K562 (cell line): ENCODE data around the gene SHE. TPM values are rescaled to one million over a fixed set of nuclear protein-coding genes. Genes with fewer than 3 reads are reported as not detected.
A peak's percentile ranks its signal among the peaks of the same experiment; 100 is the strongest.

Experiments
- ATAC-seq: fragments of 200-7000 bp; cut with Tn5 transposase; 3 replicates; pipeline ENCODE4 v1.9.1; 2020; ENCODE audit warnings: moderate library complexity
- BruUV-seq: library from RNA; stranded (reverse); fragments of 400-500 nt; replicated peaks from 2 replicates; lab custom pipeline; 2021; lab: Mats Ljungman, UMichigan
- CTCF ChIA-PET: fragments of 300-600 bp; formaldehyde crosslinking; extraction: SDS; loops from one replicate; lab custom pipeline; 2021; ENCODE audit warnings: low intra/inter-chr PET ratio; lab: Yijun Ruan, JAX
- POLR2A ChIA-PET: fragments of 300-600, 350-650 bp; sonication (Branson Sonifier 250); formaldehyde crosslinking; extraction: SDS; loops from one replicate; lab custom pipeline; 2021; ENCODE audit warnings: antibody characterized with exemption, inconsistent platforms; lab: Yijun Ruan, JAX
- DNase-seq, 4 experiments: peaks; one replicate each; pipeline versions ENCODE4 v3.0.0 to v3.0.0-alpha.2; 2011 to 2018; ENCODE audit warnings: low spot score in 3 of 4, mixed read lengths in 3 of 4; ENCODE audit errors: extremely low read depth in 1 of 4
- FAIRE-seq: peaks from 2 replicates; lab custom pipeline; 2011; peaks lifted over from hg19 to GRCh38; lab: Jason Lieb, UNC
- H2AFZ ChIP-seq: 2 replicates; pipeline ENCODE4 v1.6.0; 2011; ENCODE audit warnings: low read depth, low read length, control low read depth, inconsistent platforms
- H3K27ac ChIP-seq: fragments of 200-600 bp; 3 replicates; pipeline ENCODE4 v1.8.0; 2011; ENCODE audit warnings: low read depth, mild to moderate bottlenecking, control low read depth, inconsistent platforms, low read length, moderate library complexity, mixed read lengths; ENCODE audit errors: extremely low read depth
- H3K27me3 ChIP-seq, 2 experiments: fragments of 300-600 bp in 1 of 2; 2 replicates in 1 of 2; 3 replicates in 1 of 2; pipeline versions ENCODE4 v1.6.0 to v1.8.0; 2011; ENCODE audit warnings: inconsistent platforms in 2 of 2, low read length in 2 of 2, mild to moderate bottlenecking in 1 of 2, mixed read lengths in 1 of 2, moderate library complexity in 1 of 2; ENCODE audit not compliant: control insufficient read depth in 2 of 2, insufficient read depth in 2 of 2
- H3K36me3 ChIP-seq: fragments of 300-600 bp; 3 replicates; pipeline ENCODE4 v1.8.0; 2011; ENCODE audit warnings: mild to moderate bottlenecking, low read length, inconsistent platforms; ENCODE audit not compliant: control insufficient read depth, insufficient read depth
- H3K4me1 ChIP-seq, 2 experiments: fragments of 200-600 bp in 1 of 2; replicated peaks in 1 of 2; 2 replicates in 1 of 2; 3 replicates in 1 of 2; pipeline versions ENCODE4 v1.5.1 to v1.8.0; 2011; ENCODE audit warnings: inconsistent platforms in 2 of 2, low read length in 2 of 2, mild to moderate bottlenecking in 1 of 2, mixed read lengths in 1 of 2, moderate library complexity in 1 of 2; ENCODE audit not compliant: control insufficient read depth in 2 of 2, insufficient read depth in 2 of 2
- H3K4me2 ChIP-seq: 2 replicates; pipeline ENCODE4 v1.6.1; 2011; ENCODE audit warnings: low read length, control low read depth, inconsistent platforms, mixed read lengths; ENCODE audit not compliant: insufficient read depth
- H3K4me3 ChIP-seq: fragments of 200-600 bp; sonication (generic), shearing (Covaris generic); 2 replicates; pipeline ENCODE4 v1.5.1; 2016; ENCODE audit warnings: control low read depth, inconsistent platforms
- H3K79me2 ChIP-seq: fragments of 200-600 bp; 3 replicates; pipeline ENCODE4 v1.8.0; 2011; ENCODE audit warnings: low read length, inconsistent platforms; ENCODE audit not compliant: control insufficient read depth, insufficient read depth
- H3K9ac ChIP-seq, 2 experiments: 2 replicates each; pipeline versions ENCODE4 v1.6.0 to v1.6.1; 2011; ENCODE audit warnings: low read depth in 2 of 2, low read length in 2 of 2, control low read depth in 1 of 2, inconsistent platforms in 1 of 2, mild to moderate bottlenecking in 1 of 2, mixed read lengths in 1 of 2; ENCODE audit not compliant: insufficient read depth in 1 of 2
- H3K9me1 ChIP-seq: one replicate; pipeline ENCODE4 v1.6.0; 2011; ENCODE audit warnings: inconsistent platforms, mild to moderate bottlenecking, low read length, moderate library complexity; ENCODE audit not compliant: control insufficient read depth, insufficient read depth
- H3K9me3 ChIP-seq: replicated peaks from 2 replicates; pipeline ENCODE4 v1.5.1; 2011; ENCODE audit warnings: low read depth, low read length, inconsistent platforms; ENCODE audit not compliant: control insufficient read depth, insufficient read depth
- H4K20me1 ChIP-seq: replicated peaks from 2 replicates; pipeline ENCODE4 v1.6.1; 2011; ENCODE audit warnings: low read length, inconsistent platforms, mixed read lengths; ENCODE audit not compliant: control insufficient read depth, insufficient read depth
- ATF1 ChIP-seq, 2 experiments: fragments of 450-650 bp in 1 of 2; IDR thresholded peaks; 2 replicates each; pipeline ENCODE4 v1.6.1; 2016; ENCODE audit warnings: missing compliant biosample characterization in 1 of 2, missing genetic modification characterization in 1 of 2
- BRD9 ChIP-seq: fragments of 450-650 bp; IDR thresholded peaks from 2 replicates; pipeline ENCODE4 v1.6.1; 2018; ENCODE audit warnings: low read depth; ENCODE audit not compliant: partially characterized antibody
- CEBPG ChIP-seq, 3 experiments: fragments of 200-800 bp in 1 of 3; sonication (Bioruptor generic) in 1 of 3; sonication (generic) in 1 of 3; formaldehyde crosslinking in 1 of 3; IDR thresholded peaks in 2 of 3; conservative IDR thresholded peaks in 1 of 3; 2 replicates each; pipeline versions ENCODE4 v1.6.1 to v1.8.0; 2016 to 2022; ENCODE audit warnings: missing compliant biosample characterization in 2 of 3, missing genetic modification characterization in 2 of 3, mild to moderate bottlenecking in 1 of 3, missing genetic modification reagents in 1 of 3
- CREM ChIP-seq: IDR thresholded peaks from 2 replicates; pipeline ENCODE4 v1.6.1; 2014; ENCODE audit warnings: antibody characterized with exemption, low read depth
- EGR1 ChIP-seq: fragments of 450-650 bp; conservative IDR thresholded peaks from 2 replicates; pipeline ENCODE4 v1.6.1; 2017; ENCODE audit warnings: mild to moderate bottlenecking
- FOSL1 ChIP-seq: fragments of 200-800 bp; sonication (Bioruptor generic); conservative IDR thresholded peaks from 2 replicates; pipeline ENCODE4 v1.6.1; 2016; ENCODE audit warnings: missing genetic modification characterization, missing compliant biosample characterization
- NCOA2 ChIP-seq, 2 experiments: fragments of 450-650 bp; IDR thresholded peaks; 2 replicates each; pipeline ENCODE4 v1.6.1; 2018; ENCODE audit warnings: mild to moderate bottlenecking in 2 of 2, moderate library complexity in 1 of 2; ENCODE audit not compliant: partially characterized antibody in 2 of 2
- NFE2 ChIP-seq: IDR thresholded peaks from 2 replicates; pipeline ENCODE4 v1.6.1; 2014; ENCODE audit warnings: antibody characterized with exemption, low read depth
- POLR2G ChIP-seq: fragments of 200-400 bp; formaldehyde crosslinking; IDR thresholded peaks from 2 replicates; pipeline ENCODE4 v1.6.1; 2017; ENCODE audit warnings: low read depth, mild to moderate bottlenecking, antibody characterized with exemption, low read length, moderate library complexity
- POLR3A ChIP-seq: IDR thresholded peaks from 2 replicates; pipeline ENCODE4 v1.6.1; 2011; ENCODE audit warnings: borderline replicate concordance, mild to moderate bottlenecking, moderate library complexity; ENCODE audit not compliant: insufficient read length, insufficient read depth; ENCODE audit errors: extremely low read depth
- RBM34 ChIP-seq: fragments of 200-400 bp; formaldehyde crosslinking; IDR thresholded peaks from 2 replicates; pipeline ENCODE4 v1.6.1; 2018; ENCODE audit warnings: low read length, borderline replicate concordance; ENCODE audit not compliant: insufficient read depth
- TEAD1 ChIP-seq, 2 experiments: fragments of 450-650 bp in 1 of 2; sonication (generic) in 1 of 2; formaldehyde crosslinking; IDR thresholded peaks; 2 replicates each; pipeline versions ENCODE4 v1.4.0 to v1.8.0; 2020 to 2022; ENCODE audit warnings: mild to moderate bottlenecking in 2 of 2, missing genetic modification reagents in 1 of 2
- ZC3H11A ChIP-seq: IDR thresholded peaks from 2 replicates; pipeline ENCODE4 v1.6.1; 2012; ENCODE audit warnings: low read depth, low read length, improper control_type of control experiment
- ZNF12 ChIP-seq: sonication (generic); formaldehyde crosslinking; IDR thresholded peaks from 2 replicates; pipeline ENCODE4 v1.4.0; 2020; ENCODE audit warnings: mild to moderate bottlenecking, missing genetic modification reagents
- ZNF584 ChIP-seq: fragments of 200-800 bp; sonication (Bioruptor generic); IDR thresholded peaks from 2 replicates; pipeline ENCODE4 v1.6.1; 2016; ENCODE audit warnings: low read depth, mild to moderate bottlenecking, missing genetic modification characterization, missing compliant biosample characterization
- ZNF77 ChIP-seq: fragments of 250-450 bp; sonication (Bioruptor Pico); IDR thresholded peaks from 2 replicates; pipeline ENCODE4 v1.5.0; 2020
- WGBS: fragments of 100-300 bp; shearing (Covaris generic); methylation state at CpG from one replicate; pipeline ENCODE4 v1.1.6; 2016; ENCODE audit warnings: low coverage, mixed read lengths; ENCODE audit not compliant: insufficient coverage; ENCODE audit errors: missing lambda C conversion rate; 5-methylcytosine and 5-hydroxymethylcytosine counted together
- in situ Hi-C: fragments of 300-500 bp; cut with MboI; formaldehyde crosslinking; loops from 4 replicates; pipeline ENCODE4 v1.15.0; 2018; ENCODE audit warnings: inconsistent platforms, mixed read lengths
- intact Hi-C: fragments of 100-400 bp; cut with micrococcal nuclease; formaldehyde crosslinking; loops from 2 replicates; pipeline ENCODE4 v1.14.2; 2022
- polyA plus RNA-seq, 8 experiments: library from polyadenylated mRNA; depleted of rRNA in 4 of 8; stranded (reverse) in 5 of 8; unstranded in 3 of 8; fragments of >200 nt; fragmentation: Nextera tagmentation in 2 of 8; fragmentation: Illumina TruSeq in 1 of 8; extraction: Ambion mirVana in 2 of 8; extraction: Trizol in 1 of 8; gene quantifications; 2 replicates each; pipeline versions ENCODE4 v1.2.1 to v1.2.3, GENCODE V29; 2011 to 2014; ENCODE audit warnings: inconsistent platforms in 1 of 8, missing spikeins in 1 of 8
- total RNA-seq, 7 experiments: library from RNA; depleted of rRNA in 6 of 7; stranded (reverse); fragments of >200 nt in 6 of 7; fragmentation: Illumina TruSeq in 2 of 7; extraction: Trizol in 2 of 7; gene quantifications; 2 replicates each; pipeline versions ENCODE4 v1.2.1 to v1.2.3, GENCODE V29; 2011 to 2021; ENCODE audit warnings: low replicate concordance in 1 of 7
- TF ChIP-seq, protein P1 (sequence below), 2 experiments: fragments of 450-650 bp; conservative IDR thresholded peaks; 2 replicates each; pipeline ENCODE4 v1.6.1; 2017; ENCODE audit warnings: mild to moderate bottlenecking in 2 of 2, moderate library complexity in 2 of 2

The SHE gene
- total and polyA plus RNA-seq, 9 of the 15 experiments (the other 6 are each of a cell fraction or from before 2014, with no cell fraction given), result 0.01 to 0.05 TPM; not detected in 7

DNA sequence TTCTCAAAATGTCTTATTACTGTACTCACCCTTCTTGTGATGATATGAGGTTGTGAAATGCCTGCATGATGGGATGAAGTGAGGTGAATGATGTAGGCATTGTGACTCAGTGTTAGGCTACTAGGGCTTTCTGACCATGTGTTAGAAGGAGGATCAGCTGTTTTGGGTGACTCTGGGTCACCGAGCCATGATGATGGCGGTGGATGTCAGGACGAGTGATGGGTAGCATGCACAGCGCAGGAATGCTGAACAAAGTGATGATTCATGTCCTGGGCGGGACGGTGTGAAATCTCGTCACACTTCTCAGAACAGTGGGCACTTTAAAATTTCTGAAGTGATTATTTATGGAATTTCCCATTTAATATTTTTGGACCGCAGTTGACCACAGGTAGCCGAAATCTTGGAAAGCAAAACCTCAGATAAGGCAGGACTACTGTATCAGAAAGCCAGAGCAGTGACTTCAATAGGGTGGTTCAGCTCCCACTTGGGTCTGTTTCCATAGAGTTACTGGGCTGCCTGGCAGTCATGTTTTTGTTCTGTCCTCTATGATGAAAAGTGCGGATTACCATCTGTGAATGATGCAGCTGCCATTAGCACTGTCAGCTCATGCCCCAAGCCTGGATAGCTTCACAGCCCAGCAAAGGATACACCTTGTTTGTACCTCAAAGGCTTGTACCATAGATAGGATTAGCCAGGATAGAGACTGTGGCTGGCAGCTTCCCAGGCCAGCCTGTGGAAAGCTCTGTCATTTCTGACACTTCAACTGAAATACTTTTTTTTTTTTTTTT, 70.4 kb downstream of the SHE start:
- POLR2A ChIA-PET, result no interaction called here
- in situ Hi-C loops, result no loop called here
- Histone ChIP-seq H3K4me2 (no peak overlapping the region), H3K27ac (no peak overlapping the region), H3K27me3 (peaks cover 17 to 54% of the 10 kb centered on the region in 2 experiments; a peak in 4 of 5 replicates), H3K9ac (no peak overlapping the region), H3K9me3 (no peaks in the 10 kb centered on the region), H3K9me1 (no peaks in the 10 kb centered on the region), H3K4me1 (peaks cover 3 to 25% of the 10 kb centered on the region in 2 experiments; a peak in 4 of 5 replicates), H2AFZ (no peak overlapping the region), H4K20me1 (no peaks in the 10 kb centered on the region; the same call in 1 of the 2 replicates), H3K4me3 (no peak overlapping the region), H3K36me3 (no peaks in the 10 kb centered on the region), H3K79me2 (no peaks in the 10 kb centered on the region)
- CTCF ChIA-PET, result no interaction called here
- peak; percentile 67 for ATAC-seq
- peak; percentile 70 for FAIRE-seq
- intact Hi-C loops, result no loop called here
- DNase-seq, result peak in 3 of 4 experiments; percentile 30 to 57 (median 33)
- WGBS, result 2% methylated on average over 10 of the region's 10 CpGs
- no TSS peak for BruUV-seq
- TF ChIP-seq, protein P1, sequence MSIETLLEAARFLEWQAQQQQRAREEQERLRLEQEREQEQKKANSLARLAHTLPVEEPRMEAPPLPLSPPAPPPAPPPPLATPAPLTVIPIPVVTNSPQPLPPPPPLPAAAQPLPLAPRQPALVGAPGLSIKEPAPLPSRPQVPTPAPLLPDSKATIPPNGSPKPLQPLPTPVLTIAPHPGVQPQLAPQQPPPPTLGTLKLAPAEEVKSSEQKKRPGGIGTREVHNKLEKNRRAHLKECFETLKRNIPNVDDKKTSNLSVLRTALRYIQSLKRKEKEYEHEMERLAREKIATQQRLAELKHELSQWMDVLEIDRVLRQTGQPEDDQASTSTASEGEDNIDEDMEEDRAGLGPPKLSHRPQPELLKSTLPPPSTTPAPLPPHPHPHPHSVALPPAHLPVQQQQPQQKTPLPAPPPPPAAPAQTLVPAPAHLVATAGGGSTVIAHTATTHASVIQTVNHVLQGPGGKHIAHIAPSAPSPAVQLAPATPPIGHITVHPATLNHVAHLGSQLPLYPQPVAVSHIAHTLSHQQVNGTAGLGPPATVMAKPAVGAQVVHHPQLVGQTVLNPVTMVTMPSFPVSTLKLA (conservative IDR thresholded peaks at IDR 0.05), result peak; percentile 64 to 77
- TF ChIP-seq FOSL1 (tag), result peak; percentile 78
- TF ChIP-seq ZNF584 (CRISPR knock-in tag), result peak; percentile 28; the same call in 1 of the 2 replicates
- TF ChIP-seq CEBPG (CRISPR knock-in tag; IDR thresholded peaks at IDR 0.05), result no peak
- peak; percentile 44 to 84; a peak in 3 of 4 replicates for TF ChIP-seq CEBPG (tag; conservative IDR thresholded peaks at IDR 0.05 in 1 of 2, IDR thresholded peaks at IDR 0.05 in 1 of 2)
- no peak for TF ChIP-seq ZNF12 (CRISPR knock-in tag)
- TF ChIP-seq ZNF77 (CRISPR knock-in tag), result no peak
- TF ChIP-seq NCOA2 (IDR thresholded peaks at IDR 0.05; ENCODE audit: partially characterized antibody in 2 of 2), result no peak
- peak; percentile 49; the same call in 1 of the 2 replicates for TF ChIP-seq CREM
- no peak for TF ChIP-seq ZC3H11A
- TF ChIP-seq EGR1, result no peak
- TF ChIP-seq POLR2G, result no peak
- TF ChIP-seq RBM34, result no peak
- no peak for TF ChIP-seq BRD9
- TF ChIP-seq NFE2, result peak; percentile 53
- peak; percentile 38 to 67; a peak in 1 of 4 replicates for TF ChIP-seq TEAD1 (CRISPR knock-in tag; IDR thresholded peaks at IDR 0.05)
- no peak for TF ChIP-seq ATF1 (CRISPR knock-in tag; IDR thresholded peaks at IDR 0.05)
- peak; percentile 59 for TF ChIP-seq ATF1 (tag; IDR thresholded peaks at IDR 0.05)
- no peak for TF ChIP-seq POLR3A
